H1 (cell line): ENCODE results near the gene LCE3E. TPM values are rescaled to one million over a fixed set of nuclear protein-coding genes. Genes with fewer than 3 reads are reported as not detected.

Experiments used
- ASH2L ChIP-seq: fragments of 200-600, 300-600 bp; sonication (generic); IDR thresholded peaks from one replicate; pipeline ENCODE4 v1.7.1; 2017; ENCODE audit warnings: low read length
- BCL11A ChIP-seq, 2 experiments: IDR thresholded peaks; one replicate each; pipeline ENCODE4 v1.6.1; 2011; ENCODE audit warnings: low read depth in 2 of 2, low read length in 2 of 2, mild to moderate bottlenecking in 2 of 2
- CBX8 ChIP-seq: fragments of 300-800, 300-1000 bp; sonication (generic); IDR thresholded peaks from 2 replicates; pipeline ENCODE4 v1.7.1; 2016; ENCODE audit warnings: low read depth, low read length, borderline replicate concordance
- CTBP2 ChIP-seq: IDR thresholded peaks from 2 replicates; pipeline ENCODE4 v1.7.0; 2011; ENCODE audit warnings: borderline replicate concordance, mild to moderate bottlenecking, moderate library complexity, mixed read lengths, low read length; ENCODE audit not compliant: insufficient read depth, insufficient read length
- GABPA ChIP-seq: IDR thresholded peaks from 2 replicates; pipeline ENCODE4 v1.6.1; 2011; ENCODE audit warnings: mild to moderate bottlenecking, low read length, moderate library complexity, borderline replicate concordance; ENCODE audit not compliant: insufficient read depth
- KDM4A ChIP-seq: IDR thresholded peaks from one replicate; pipeline ENCODE4 v1.7.1; 2012; ENCODE audit warnings: low read depth, mild to moderate bottlenecking, moderate library complexity, low read length, inconsistent platforms; ENCODE audit not compliant: severe bottlenecking
- PHF8 ChIP-seq: fragments of 200-600 bp; sonication (generic); conservative IDR thresholded peaks from 2 replicates; pipeline ENCODE4 v1.7.1; 2012; ENCODE audit warnings: low read depth, mild to moderate bottlenecking, inconsistent platforms, low read length, moderate library complexity
- SIN3A ChIP-seq, 2 experiments: IDR thresholded peaks in 1 of 2; conservative IDR thresholded peaks in 1 of 2; 2 replicates each; pipeline ENCODE4 v1.6.1; 2011 to 2012; ENCODE audit warnings: low read length in 2 of 2, improper control_type of control experiment in 1 of 2, low read depth in 1 of 2, mild to moderate bottlenecking in 1 of 2
- TCF12 ChIP-seq: IDR thresholded peaks from 2 replicates; pipeline ENCODE4 v1.6.1; 2011; ENCODE audit warnings: low read depth, mild to moderate bottlenecking, low read length
- ZNF274 ChIP-seq: IDR thresholded peaks from 2 replicates; pipeline ENCODE4 v1.7.0; 2012; ENCODE audit warnings: low read length, borderline replicate concordance; ENCODE audit errors: extremely low read depth
- polyA plus RNA-seq, 7 experiments: library from polyadenylated mRNA; depleted of rRNA in 3 of 7; stranded (reverse) in 5 of 7; unstranded in 2 of 7; fragments of >200 nt in 5 of 7; fragments of 200-250 nt in 2 of 7; gene quantifications; 1 replicate in 5 of 7; 2 replicates in 1 of 7; 4 replicates in 1 of 7; pipeline versions ENCODE4 v1.2.1 to v1.2.3, GENCODE V29; 2011 to 2013; ENCODE audit warnings: missing spikeins in 2 of 7, mixed read lengths in 2 of 7
- total RNA-seq: library from RNA; stranded (reverse); fragmentation: NEBNext Ultra II Directional; extraction: Animal tissue kit (Norgen Biotek cat#: 25700); gene quantifications from 2 replicates; pipeline ENCODE4 v1.2.1, GENCODE V29; 2021
- TF ChIP-seq, protein P1 (sequence below): fragments of 300-600 bp; sonication (generic); IDR thresholded peaks from 2 replicates; pipeline ENCODE4 v1.7.1; 2012; ENCODE audit warnings: low read length, moderate library complexity, mild to moderate bottlenecking, inconsistent platforms; ENCODE audit not compliant: insufficient replicate concordance

LCE3E gene
- total and polyA plus RNA-seq, 2 of the 8 experiments (the other 6 are each of a cell fraction or from before 2014, with no cell fraction given): not detected

DNA sequence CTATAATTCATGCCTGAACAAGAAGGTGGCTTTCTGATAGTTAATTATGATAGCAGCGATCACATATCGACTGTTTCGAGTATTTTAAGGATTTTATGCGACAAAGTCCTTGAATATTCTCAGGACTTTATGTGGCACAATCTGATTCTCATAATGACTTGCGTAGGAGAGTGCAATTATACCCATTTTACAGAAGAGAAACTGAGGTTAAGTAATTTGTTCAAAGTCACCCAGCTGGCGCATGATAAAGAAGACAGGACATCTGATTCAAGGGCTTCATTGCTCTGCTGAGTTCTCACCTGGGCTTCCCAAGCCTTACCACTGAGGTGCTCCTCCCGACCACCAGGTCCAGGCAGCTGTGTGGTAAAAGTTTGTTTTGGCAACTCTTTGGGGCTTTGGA is 50.5 kb downstream of the LCE3E start (continued):
- TF ChIP-seq, protein P1, sequence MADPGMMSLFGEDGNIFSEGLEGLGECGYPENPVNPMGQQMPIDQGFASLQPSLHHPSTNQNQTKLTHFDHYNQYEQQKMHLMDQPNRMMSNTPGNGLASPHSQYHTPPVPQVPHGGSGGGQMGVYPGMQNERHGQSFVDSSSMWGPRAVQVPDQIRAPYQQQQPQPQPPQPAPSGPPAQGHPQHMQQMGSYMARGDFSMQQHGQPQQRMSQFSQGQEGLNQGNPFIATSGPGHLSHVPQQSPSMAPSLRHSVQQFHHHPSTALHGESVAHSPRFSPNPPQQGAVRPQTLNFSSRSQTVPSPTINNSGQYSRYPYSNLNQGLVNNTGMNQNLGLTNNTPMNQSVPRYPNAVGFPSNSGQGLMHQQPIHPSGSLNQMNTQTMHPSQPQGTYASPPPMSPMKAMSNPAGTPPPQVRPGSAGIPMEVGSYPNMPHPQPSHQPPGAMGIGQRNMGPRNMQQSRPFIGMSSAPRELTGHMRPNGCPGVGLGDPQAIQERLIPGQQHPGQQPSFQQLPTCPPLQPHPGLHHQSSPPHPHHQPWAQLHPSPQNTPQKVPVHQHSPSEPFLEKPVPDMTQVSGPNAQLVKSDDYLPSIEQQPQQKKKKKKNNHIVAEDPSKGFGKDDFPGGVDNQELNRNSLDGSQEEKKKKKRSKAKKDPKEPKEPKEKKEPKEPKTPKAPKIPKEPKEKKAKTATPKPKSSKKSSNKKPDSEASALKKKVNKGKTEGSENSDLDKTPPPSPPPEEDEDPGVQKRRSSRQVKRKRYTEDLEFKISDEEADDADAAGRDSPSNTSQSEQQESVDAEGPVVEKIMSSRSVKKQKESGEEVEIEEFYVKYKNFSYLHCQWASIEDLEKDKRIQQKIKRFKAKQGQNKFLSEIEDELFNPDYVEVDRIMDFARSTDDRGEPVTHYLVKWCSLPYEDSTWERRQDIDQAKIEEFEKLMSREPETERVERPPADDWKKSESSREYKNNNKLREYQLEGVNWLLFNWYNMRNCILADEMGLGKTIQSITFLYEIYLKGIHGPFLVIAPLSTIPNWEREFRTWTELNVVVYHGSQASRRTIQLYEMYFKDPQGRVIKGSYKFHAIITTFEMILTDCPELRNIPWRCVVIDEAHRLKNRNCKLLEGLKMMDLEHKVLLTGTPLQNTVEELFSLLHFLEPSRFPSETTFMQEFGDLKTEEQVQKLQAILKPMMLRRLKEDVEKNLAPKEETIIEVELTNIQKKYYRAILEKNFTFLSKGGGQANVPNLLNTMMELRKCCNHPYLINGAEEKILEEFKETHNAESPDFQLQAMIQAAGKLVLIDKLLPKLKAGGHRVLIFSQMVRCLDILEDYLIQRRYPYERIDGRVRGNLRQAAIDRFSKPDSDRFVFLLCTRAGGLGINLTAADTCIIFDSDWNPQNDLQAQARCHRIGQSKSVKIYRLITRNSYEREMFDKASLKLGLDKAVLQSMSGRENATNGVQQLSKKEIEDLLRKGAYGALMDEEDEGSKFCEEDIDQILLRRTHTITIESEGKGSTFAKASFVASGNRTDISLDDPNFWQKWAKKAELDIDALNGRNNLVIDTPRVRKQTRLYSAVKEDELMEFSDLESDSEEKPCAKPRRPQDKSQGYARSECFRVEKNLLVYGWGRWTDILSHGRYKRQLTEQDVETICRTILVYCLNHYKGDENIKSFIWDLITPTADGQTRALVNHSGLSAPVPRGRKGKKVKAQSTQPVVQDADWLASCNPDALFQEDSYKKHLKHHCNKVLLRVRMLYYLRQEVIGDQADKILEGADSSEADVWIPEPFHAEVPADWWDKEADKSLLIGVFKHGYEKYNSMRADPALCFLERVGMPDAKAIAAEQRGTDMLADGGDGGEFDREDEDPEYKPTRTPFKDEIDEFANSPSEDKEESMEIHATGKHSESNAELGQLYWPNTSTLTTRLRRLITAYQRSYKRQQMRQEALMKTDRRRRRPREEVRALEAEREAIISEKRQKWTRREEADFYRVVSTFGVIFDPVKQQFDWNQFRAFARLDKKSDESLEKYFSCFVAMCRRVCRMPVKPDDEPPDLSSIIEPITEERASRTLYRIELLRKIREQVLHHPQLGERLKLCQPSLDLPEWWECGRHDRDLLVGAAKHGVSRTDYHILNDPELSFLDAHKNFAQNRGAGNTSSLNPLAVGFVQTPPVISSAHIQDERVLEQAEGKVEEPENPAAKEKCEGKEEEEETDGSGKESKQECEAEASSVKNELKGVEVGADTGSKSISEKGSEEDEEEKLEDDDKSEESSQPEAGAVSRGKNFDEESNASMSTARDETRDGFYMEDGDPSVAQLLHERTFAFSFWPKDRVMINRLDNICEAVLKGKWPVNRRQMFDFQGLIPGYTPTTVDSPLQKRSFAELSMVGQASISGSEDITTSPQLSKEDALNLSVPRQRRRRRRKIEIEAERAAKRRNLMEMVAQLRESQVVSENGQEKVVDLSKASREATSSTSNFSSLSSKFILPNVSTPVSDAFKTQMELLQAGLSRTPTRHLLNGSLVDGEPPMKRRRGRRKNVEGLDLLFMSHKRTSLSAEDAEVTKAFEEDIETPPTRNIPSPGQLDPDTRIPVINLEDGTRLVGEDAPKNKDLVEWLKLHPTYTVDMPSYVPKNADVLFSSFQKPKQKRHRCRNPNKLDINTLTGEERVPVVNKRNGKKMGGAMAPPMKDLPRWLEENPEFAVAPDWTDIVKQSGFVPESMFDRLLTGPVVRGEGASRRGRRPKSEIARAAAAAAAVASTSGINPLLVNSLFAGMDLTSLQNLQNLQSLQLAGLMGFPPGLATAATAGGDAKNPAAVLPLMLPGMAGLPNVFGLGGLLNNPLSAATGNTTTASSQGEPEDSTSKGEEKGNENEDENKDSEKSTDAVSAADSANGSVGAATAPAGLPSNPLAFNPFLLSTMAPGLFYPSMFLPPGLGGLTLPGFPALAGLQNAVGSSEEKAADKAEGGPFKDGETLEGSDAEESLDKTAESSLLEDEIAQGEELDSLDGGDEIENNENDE: no peak
- TF ChIP-seq GABPA (no peak), ZNF274 (no peak), TCF12 (no peak), SIN3A (conservative IDR thresholded peaks at IDR 0.05 in 1 of 2, IDR thresholded peaks at IDR 0.05 in 1 of 2; ENCODE audit: low read depth in 1 of 2, low read length in 2 of 2) (no peak), PHF8 (no peak), KDM4A (no peak), CBX8 (no peak), CTBP2 (no peak), ASH2L (no peak), BCL11A (IDR thresholded peaks at IDR 0.05; ENCODE audit: low read depth in 2 of 2, low read length in 2 of 2) (no peak)
